Inflammatory macrophage treated with lipopolysaccharide for 4 hours (primary cell): Measurements from ENCODE around the gene GPD1.

Experiments
- DNase-seq: peaks from one replicate; pipeline ENCODE4 v3.0.0-alpha.2; 2020

GPD1 gene

DNA sequence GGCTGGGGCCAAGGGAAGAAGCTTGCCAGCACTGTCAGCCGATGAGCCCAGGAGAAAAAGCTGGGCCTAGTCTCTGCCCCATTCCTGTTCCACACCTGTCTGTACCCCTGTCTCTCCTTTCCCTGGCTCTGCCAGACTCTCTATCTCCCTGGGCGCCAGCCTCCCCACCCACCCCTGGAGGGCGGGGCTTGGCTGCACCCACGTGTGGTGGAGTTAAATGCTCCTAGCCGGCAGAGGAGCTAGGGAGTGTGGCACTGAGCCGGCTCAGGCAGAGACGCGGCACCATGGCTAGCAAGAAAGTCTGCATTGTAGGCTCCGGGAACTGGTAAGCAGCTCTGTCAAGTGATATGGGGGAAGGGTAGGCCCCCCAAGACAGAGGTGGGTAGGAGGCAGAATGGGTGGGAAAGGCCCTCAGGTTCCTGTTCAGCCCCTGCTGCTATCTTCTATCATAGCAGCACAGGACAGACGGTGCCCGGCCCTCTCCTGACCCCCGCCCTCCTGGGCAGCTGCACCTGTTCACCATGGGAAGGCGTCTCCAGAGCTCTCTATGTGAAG is at the start of gene GPD1:
GPD1 (plus strand) TSS at position 242 of the 555 bp plus-strand sequence; CDS start at position 285, 43 bp downstream.
- peak; percentile 18 for DNase-seq

DNA sequence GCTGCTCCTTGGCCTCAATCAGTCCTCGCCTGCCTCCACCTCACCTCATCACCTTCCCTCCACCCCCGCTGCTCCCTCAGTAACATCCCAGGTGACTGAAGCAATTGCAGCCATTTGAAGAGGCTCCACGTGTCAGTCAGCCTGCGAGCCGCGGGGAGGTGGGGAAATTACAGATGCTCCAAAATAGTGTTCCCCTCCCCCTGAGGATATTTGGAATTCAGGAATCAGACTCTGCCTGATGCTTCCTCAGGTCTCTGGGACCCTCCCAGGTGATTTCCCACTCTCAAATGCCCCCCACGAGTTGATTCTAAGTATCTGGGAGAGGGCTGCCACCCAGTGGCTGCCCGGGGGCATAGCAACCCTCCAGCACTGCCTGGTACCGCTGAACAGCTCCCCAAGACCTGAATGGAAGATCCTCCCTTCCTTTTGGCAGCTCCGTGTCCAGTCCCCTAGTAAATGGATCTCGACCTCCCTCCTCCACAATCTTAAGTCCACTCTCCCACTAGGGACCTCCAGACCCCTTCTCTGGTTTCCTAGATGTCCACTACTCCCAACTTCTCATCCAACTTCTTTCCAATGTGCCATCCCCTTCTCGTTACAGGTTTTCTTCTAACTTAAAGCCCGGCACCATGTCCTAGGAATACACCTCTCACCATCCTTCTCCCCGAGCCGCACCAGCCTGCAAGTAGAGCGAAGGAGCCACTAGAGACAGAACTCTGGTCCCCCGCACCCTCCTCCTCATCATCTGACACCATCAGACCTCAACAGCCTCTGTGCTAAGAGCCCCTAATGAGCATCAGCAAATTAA is 47.8 kb upstream of the GPD1 start:
- DNase-seq, result peak; percentile 46

DNA sequence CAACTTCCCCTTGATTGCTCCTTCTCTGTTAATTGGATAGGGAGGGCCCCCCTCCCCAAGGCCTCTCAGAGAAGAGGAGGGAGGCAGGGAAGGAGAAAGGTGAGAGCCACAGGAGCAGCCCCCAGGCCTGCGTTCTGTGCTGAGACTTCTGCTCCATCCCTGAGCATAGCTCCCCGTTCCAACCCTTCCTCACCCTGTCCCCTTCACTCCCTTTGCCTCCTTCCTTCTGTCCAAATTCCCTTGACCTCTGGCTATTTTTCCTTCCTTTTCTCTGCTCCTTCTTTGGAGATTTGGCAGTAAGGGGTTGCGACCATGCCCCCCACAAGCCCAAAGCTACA is 47.2 kb upstream of the GPD1 start:
- DNase-seq, result no peak

DNA sequence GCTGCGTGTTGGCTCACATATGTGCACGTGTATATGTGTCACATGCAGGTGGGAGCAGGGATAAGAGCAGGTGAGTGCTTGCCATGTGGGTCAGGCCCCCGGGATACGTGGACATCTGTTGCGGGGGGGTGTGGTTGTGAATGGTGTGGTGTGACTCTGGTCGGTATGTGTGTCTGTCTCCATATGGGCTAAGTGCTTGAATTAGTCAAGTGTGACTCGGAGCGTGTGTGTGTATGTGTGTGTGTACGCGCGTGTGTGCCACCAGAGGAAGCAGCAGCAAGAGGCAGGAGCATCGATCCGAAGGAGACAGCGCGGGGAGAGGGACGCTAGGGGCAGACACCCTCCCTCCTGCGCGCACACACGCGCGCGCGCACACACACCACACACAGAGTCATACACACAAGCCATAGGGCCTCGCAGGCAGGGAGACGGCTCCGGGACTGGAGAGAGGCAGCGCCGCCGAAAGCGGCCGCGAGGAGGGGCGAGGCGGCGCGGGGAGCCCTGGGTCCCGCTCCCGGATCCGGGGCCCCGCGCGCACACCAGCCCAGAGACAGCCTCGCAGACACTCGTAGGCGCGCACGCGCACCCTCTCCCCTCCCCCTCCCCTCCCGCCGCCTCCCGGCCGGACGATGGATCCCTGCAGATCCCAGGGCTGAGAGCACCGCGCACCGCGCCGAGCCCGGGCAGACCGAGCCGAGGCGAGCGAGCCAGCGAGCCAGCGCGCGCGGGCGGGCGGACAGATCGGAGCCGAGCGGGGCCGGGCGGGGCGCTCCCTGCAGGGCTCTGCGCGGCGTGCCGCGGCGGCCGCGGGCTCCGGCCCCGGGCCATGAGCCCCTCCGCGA is 46.6 kb upstream of the GPD1 start, which contains the start of gene ASIC1:
ASIC1 (plus strand) TSS at position 597 of the 842 bp plus-strand sequence. CDS start 1,171 bp downstream, outside the sequence.
- DNase-seq, result peak; percentile 21

DNA sequence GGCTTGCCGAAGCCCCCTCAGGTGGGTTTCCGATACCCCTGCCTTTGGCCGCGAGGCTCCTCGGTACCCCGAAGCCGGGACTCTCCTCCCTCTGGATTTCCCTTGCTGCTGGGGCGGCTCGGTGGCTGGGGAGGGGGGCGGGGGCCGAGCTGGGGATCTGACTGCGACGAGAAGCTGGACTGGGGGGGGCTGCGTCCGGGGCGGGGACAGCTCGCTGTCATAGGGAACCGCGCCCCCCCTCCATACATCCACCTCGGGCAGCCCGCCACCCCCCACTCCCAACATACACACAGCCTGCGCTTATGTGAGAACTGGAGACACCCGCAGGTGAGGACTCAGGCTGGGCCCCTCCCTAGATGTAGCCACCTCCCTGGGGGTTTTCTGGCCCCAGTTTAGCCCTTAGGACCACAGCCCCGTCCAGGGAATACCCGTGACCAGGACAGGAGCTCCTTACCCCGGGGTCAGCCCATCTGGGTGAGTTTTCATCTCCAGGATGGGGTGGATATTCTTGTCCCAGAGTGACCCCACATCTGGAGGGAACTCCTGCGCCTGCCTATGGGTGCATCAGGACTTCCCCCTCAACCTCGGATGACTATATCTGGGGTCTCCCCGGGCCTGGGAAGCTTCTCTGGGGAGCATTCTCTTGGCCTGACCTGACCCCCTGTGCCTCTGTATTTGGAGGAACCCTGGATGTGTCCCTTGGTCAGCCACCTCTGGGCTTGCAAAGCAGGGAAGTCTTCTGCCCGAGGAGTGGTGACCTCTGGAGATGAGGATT is 45.7 kb upstream of the GPD1 start:
- DNase-seq, result no peak

DNA sequence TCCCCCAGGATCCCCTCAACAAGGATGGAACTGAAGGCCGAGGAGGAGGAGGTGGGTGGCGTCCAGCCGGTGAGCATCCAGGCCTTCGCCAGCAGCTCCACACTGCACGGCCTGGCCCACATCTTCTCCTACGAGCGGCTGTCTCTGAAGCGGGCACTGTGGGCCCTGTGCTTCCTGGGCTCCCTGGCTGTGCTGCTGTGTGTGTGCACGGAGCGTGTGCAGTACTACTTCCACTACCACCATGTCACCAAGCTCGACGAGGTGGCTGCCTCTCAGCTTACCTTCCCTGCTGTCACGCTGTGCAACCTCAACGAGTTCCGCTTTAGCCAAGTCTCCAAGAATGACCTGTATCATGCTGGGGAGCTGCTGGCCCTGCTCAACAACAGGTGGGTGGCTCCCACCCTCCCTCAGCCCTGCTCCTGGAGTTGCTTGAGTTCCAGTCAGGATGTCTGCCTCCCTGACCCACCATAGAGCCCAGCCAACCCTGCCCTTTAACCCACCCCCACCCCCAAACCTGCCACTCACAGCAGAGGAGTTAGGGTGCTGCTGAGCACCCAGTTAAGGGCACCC is 45.0 kb upstream of the GPD1 start:
- no peak for DNase-seq

DNA sequence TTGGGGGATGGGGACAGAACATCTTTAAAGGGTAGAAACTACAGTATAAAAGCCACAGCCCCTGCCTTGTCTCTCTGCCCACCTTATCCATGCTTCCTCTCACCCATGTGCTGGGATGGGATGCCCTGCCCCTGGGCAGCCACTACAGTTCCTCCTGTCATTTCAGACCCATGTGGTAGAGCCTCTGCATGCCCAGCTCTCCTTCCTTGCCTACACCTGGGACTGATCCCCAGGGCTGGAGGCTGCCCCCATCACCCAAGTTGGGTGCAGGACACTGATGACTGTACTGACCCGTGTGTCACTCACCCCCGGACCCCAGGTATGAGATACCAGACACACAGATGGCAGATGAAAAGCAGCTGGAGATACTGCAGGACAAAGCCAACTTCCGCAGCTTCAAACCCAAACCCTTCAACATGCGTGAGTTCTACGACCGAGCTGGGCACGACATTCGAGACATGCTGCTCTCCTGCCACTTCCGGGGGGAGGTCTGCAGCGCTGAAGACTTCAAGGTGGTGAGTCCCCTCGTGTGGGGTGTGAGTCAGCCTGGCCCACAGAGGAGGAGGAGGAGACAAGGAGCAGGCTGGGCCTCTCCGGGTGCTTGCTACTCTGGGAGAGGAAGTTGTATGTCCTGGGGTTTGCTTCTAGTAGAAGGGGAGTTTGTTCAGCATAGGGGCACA is 44.2 kb upstream of the GPD1 start:
- DNase-seq, result peak; percentile 41

DNA sequence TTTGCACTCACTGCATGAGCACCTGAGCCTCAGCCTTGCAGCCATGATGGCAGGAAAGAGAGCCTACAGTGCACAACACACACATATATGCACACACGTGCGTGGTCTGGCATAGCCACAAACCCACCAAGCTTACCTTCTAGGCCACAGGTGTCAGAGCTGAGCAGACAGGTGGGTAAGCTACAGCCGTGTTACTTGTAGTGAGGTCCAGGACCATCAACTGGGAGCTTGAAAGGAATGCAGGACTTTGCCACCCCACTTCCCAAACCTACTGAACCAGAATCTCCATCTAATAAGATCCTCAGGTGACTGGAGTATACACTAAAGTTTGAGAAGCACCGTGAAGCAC is 43.7 kb upstream of the GPD1 start:
- no peak for DNase-seq

DNA sequence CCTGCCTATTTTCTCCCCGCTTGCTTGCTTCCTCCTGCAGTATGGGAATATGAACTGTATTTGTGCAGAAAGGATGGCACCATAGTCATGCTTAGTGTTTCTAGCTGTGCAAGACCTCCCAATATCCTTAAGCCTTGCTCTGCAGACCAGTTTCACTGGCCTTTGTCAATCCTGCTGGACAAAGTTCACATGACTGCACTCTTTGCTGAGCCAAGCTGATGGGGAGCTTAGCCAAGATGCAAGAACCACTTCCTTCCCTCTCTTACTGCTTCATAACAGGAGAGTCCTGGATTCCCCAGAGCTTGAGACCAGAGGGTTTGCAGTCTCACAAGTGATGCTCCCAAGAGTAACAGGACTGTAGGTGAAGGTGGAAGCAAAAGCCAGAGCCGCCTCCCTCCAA is 42.6 kb upstream of the GPD1 start:
- DNase-seq, result peak; percentile 56

DNA sequence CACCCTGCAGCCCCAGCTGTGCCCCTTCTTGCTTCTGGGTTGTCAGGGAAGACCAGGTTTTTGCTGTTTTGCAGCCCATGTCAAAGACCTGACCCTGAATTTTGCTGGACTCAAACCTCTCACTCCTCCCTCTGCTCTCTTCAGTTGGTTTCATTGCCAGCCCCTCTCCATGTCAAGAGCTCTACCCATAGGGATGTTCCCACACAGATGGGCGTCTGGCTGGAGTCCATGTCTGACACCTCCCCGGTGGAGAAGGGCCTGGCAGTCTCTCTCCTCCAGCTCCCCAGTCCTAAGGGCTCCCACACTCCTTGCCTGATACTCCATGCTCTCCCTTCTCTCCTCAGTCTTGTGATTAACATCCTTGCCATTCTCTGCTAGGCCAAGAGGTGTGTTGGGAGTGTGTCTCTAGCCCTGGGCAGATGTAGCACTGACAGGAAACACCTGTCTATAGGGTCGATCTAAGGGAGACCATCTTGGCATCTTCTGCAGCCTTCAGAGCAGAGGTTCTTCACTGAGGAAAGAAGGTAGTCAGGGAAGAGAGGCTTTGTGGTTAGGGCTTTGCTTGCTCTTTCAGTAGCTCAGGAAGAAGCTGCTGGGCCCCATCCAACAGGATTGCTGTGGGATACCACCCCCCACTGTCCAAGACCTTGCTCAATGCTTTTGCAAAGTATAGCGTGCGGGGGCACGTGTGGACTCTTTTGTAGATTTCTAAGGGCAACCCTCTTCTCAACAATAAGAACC is 41.7 kb upstream of the GPD1 start:
- DNase-seq, result no peak

DNA sequence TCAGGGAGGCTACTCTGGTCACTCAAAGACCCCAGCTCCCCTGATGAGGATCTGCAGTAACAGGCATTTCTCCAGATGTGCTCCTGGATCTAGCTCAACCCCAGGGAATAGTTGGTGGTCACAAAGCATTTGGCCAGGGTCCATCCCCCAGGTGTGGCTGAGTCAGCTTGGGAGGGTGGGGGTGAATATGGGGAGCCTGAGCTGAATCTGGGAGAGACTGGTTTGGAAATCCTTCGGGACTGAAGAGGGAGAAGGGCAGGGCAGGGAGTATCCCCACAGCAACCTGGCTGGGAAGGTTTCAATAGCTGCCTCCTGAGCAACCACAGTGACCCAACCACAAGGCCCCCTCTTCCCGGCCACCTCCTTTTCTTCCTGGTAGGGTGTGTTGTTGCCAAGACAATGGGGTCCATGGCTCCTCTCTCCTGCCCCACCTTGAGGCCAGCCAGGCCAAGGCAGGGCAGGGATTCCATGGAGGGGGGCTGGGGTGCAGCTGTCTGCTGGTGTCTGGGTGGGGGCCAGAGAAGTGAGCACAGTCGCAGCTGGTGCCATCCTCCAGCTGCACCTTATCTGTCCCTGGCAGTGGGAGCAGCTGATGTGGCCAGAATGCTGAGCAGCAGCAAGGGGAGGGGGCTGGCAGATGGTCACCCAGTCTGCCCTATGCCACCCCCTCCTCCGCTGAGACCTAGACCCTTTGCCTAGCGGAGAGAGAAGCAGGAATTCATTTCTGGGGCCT is 40.9 kb upstream of the GPD1 start:
- DNase-seq, result no peak

DNA sequence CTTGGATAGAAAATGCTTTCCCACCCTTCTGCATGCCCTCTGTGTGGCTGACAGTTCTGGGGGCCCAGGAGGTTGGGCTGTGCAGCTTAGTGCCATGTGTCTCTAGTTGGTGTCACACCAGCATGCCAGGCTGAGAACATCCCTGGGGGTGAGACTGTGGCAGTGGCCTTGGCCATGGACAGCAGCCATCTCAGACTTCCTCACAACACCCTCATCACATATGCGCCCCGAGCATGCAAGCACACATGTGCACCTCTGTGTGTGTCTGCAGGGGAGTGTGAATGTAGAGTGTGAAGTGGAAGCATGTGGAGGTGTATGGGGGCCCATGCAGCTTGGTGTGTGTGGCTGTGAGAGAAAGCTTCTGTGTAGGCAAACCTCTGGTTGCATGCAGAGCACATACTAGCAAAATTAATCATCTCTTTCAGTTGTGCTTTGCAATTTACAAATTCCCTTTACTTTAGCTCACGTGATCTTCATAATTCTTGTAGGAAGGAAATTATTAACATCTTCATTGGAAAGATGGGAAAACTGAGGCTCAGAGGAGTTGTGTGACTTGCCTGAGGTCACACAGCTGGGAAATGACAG is 38.0 kb upstream of the GPD1 start:
- no peak for DNase-seq

DNA sequence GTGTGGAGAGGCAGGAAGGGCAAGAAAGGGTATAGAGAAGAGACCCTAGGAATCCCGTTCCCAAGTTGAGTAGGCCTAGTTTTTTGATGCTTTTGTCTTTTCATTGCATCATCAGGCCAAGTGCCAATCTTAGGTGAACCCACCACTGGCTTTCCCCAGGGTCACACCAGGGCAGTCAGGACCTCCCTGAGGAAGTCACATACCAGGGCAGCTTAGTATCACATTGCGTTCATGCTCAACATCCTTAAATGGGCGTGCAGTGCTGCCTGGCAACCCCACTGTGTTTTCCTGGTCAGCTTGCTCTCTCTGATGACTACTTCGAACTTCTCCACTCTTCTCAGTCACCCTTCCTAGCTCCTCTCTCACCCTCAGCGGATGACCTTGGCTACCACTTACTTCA is 37.4 kb upstream of the GPD1 start:
- DNase-seq, result peak; percentile 72

DNA sequence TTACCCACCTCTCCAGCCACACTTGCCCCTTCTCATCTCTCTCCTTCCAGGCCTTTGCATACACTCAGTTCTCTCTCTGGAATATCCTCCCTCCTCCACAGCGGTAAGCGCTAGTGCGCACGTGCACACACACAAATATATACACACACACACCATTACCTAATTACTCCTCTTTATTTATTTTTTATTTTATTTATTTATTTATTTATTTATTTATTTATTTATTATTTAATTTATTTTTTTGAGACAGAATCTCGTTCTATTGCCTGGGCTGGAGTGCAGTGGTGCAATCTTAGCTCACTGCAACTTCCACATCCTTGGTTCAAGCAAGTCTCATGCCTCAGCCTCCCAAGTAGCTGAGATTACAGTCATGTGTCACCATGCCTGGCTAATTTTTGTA is 34.7 kb upstream of the GPD1 start:
- no peak for DNase-seq

DNA sequence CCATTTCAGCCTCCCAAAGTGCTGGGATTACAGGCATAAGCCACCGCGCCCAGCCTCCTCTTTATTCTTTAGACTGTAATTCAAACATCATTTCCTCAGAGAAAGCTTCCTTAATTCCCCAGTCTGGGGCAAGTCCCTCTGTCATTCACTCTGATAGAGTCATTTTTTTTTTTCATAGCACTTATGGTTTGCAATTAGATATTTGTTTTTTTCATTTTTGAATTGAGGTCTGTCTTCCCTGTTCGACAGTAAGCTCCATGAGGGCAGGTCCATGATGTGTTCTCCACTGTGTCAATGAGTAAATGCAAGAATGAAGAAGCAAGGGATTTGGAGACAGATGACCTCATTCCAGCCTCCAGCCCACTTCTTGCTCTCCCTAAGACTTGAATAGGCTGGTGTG is 34.3 kb upstream of the GPD1 start:
- peak; percentile 45 for DNase-seq

DNA sequence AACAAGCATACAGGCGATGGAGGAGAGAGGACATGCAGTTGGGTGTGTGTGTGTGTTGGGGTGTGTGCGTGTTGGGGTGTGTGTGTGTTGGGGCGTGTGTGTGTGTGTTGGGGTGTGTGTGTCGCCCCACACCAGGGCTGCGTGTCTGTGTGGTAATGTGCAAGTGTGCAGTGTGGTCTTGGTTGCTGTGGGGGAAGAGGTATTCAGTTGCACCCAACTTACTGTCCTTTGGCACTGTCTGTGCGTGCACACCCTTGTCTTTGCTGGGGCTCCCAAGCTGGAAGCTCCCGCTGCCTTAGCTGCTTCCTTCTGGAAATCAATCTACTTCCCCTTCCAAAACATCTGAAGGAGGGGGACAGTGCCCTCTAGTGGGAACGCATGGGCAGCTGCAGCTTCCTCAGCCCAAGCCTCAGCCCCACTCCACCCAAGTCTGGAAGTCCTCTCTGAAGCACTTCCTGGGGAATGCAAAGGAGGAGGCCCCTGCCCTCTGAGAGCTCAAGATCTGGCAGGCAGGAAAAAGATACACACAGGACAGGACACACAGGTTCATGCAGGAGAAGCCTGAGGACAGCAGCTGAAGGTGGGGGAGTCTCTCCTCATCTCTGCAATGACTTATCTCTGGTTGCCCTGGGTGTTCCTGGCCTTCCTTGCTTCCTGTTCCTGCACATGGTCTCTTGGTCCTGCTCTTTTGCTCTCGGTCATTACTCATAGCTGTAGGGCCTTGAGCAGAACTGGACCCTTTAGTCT is 33.3 kb upstream of the GPD1 start:
- peak; percentile 79 for DNase-seq

DNA sequence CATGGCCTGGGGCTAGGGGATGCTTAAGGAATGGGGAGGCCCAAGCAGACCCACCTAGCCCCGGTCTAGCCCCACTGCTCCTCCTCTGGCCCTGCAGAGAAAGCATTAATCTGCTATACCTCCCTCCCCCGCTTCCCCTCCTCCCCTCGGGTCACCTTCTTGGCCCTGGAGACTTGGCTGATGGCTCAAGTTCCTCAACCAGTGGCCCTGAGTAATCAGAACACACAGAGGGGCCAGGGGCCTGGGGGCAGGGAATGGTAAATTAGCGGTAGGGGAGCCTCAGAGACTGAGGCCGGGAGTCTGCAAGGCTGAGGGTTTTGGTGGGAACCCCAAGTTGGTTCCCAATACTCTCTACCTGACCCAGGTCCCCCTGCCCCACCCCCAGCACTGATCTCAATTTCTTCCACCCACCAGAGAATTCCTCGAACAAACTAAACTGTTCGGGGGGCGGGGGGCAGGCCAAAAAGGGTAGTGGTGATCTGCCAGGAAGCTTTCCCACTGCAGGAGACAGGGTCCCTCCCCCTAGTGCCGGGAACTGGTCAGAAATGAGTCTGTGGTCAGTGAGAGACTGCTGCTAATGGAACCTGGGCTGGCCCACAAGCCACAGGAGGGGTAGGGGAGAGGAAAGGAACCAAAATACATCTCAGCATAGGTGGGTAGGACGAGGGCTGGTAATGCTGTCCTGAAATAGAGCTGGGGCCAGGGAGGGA is 31.5 kb upstream of the GPD1 start:
- no peak for DNase-seq

DNA sequence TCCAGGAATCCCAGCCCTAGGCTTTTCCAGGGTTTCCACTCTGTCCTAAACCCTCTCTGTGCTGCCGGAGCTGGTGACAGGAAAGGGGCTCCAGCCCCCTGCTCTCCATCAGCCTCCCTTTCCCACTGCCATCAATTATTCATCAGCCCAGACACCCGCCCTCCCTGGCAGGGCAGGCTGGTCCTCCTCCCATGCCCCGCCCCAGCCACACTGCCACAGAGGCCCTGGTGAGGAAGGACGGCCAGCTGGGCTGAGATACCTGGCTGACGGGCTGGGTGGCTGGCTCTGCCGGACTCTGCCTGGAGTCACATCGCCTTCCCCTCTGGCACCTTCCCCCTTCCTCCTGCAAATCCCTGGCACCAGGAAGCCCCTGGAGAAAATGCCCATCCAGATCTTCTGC is 30.6 kb upstream of the GPD1 start:
- no peak for DNase-seq

DNA sequence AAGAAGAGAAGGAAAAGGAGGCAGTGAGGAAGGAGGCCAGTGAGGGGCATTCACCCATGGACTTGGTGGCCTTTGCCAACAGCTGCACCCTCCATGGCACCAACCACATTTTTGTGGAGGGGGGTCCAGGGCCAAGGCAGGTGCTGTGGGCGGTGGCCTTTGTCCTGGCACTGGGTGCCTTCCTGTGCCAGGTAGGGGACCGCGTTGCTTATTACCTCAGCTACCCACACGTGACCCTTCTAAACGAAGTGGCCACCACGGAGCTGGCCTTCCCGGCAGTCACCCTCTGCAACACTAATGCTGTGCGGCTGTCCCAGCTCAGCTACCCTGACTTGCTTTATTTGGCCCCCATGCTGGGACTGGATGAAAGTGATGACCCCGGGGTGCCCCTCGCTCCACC is 30.1 kb upstream of the GPD1 start:
- no peak for DNase-seq
